GM23338 (cell line): ENCODE results near the gene KLHDC7B. TPM values are rescaled to one million over a fixed set of nuclear protein-coding genes. Genes with fewer than 3 reads are reported as not detected.

ENCODE experiments used
- ATAC-seq: fragments of 200-7000 bp; cut with Tn5 transposase; 3 replicates; pipeline ENCODE4 v1.9.1; 2020
- DNase-seq: peaks from one replicate; pipeline ENCODE4 v3.0.0-alpha.2; 2015; ENCODE audit warnings: low spot score
- H2AFZ ChIP-seq: fragments of 200-600 bp; sonication (generic); 2 replicates; pipeline ENCODE4 v1.8.0; 2016; ENCODE audit warnings: antibody characterized with exemption, mild to moderate bottlenecking, moderate library complexity
- H3F3A ChIP-seq: fragments of 200-600 bp; sonication (generic); replicated peaks from 2 replicates; pipeline ENCODE4 v1.8.0; 2017; ENCODE audit warnings: antibody characterized with exemption, mixed run types, low read depth
- H3K27ac ChIP-seq: fragments of 200-600 bp; sonication (generic); 2 replicates; pipeline ENCODE4 v1.6.1; 2016; ENCODE audit warnings: low read depth
- H3K27me3 ChIP-seq: fragments of 200-600 bp; sonication (generic); 2 replicates; pipeline ENCODE4 v1.8.0; 2016; ENCODE audit warnings: mild to moderate bottlenecking, mixed run types, moderate library complexity; ENCODE audit not compliant: insufficient read depth
- H3K36me3 ChIP-seq: fragments of 200-600 bp; sonication (generic); 2 replicates; pipeline ENCODE4 v1.8.0; 2016; ENCODE audit warnings: mild to moderate bottlenecking; ENCODE audit not compliant: insufficient read depth
- H3K4me1 ChIP-seq: fragments of 200-600 bp; sonication (generic); 2 replicates; pipeline ENCODE4 v1.8.0; 2016; ENCODE audit warnings: mild to moderate bottlenecking, moderate library complexity; ENCODE audit not compliant: insufficient read depth
- H3K4me2 ChIP-seq: fragments of 200-600 bp; sonication (generic); 2 replicates; pipeline ENCODE4 v1.7.1; 2017; ENCODE audit warnings: mixed run types
- H3K4me3 ChIP-seq: fragments of 200-600 bp; sonication (generic); 2 replicates; pipeline ENCODE4 v1.6.1; 2016; ENCODE audit warnings: mixed run types
- H3K79me2 ChIP-seq: fragments of 200-600 bp; sonication (generic); replicated peaks from 2 replicates; pipeline ENCODE4 v1.8.0; 2017; ENCODE audit warnings: mild to moderate bottlenecking; ENCODE audit not compliant: insufficient read depth
- H3K9me2 ChIP-seq: fragments of 200-600 bp; sonication (generic); 2 replicates; pipeline ENCODE4 v1.8.0; 2017; ENCODE audit not compliant: insufficient read depth
- H4K20me1 ChIP-seq: fragments of 200-600 bp; sonication (generic); replicated peaks from 2 replicates; pipeline ENCODE4 v1.8.0; 2017; ENCODE audit warnings: mild to moderate bottlenecking; ENCODE audit not compliant: insufficient read depth
- H3K27ac Mint-ChIP-seq: 2 replicates; pipeline ENCODE4 v1.8.0; 2020; ENCODE audit warnings: inconsistent platforms, mild to moderate bottlenecking, moderate library complexity, mixed read lengths
- H3K27me3 Mint-ChIP-seq: 3 replicates; pipeline ENCODE4 v1.8.0; 2022; ENCODE audit warnings: low read depth, mild to moderate bottlenecking, moderate library complexity, mixed read lengths, inconsistent platforms; ENCODE audit not compliant: insufficient read depth, poor library complexity
- H3K36me3 Mint-ChIP-seq: 3 replicates; pipeline ENCODE4 v1.8.0; 2021; ENCODE audit warnings: low read depth, mild to moderate bottlenecking, inconsistent platforms, moderate library complexity, mixed read lengths
- H3K4me1 Mint-ChIP-seq: 3 replicates; pipeline ENCODE4 v1.8.0; 2020; ENCODE audit warnings: mild to moderate bottlenecking, inconsistent platforms, mixed read lengths
- H3K4me3 Mint-ChIP-seq: 3 replicates; pipeline ENCODE4 v1.8.0; 2021; ENCODE audit warnings: moderate library complexity, mild to moderate bottlenecking, inconsistent platforms, mixed read lengths
- H3K9me3 Mint-ChIP-seq: 3 replicates; pipeline ENCODE4 v1.8.0; 2020; ENCODE audit warnings: moderate library complexity, mild to moderate bottlenecking, inconsistent platforms, mixed read lengths
- CREB1 ChIP-seq: fragments of 250-450 bp; sonication (Bioruptor Pico); IDR thresholded peaks from 2 replicates; pipeline ENCODE4 v1.5.0; 2020; ENCODE audit warnings: low read depth, mild to moderate bottlenecking, moderate library complexity
- CTCF ChIP-seq, 2 experiments: fragments of 200-600 bp in 1 of 2; sonication (generic) in 1 of 2; conservative IDR thresholded peaks; 2 replicates each; pipeline versions ENCODE4 v1.5.1 to v1.6.1; 2016 to 2017; ENCODE audit warnings: antibody characterized with exemption in 2 of 2, low read depth in 2 of 2, mild to moderate bottlenecking in 2 of 2, moderate library complexity in 1 of 2
- ETS1 ChIP-seq: IDR thresholded peaks from 2 replicates; pipeline ENCODE4 v1.6.1; 2016; ENCODE audit warnings: antibody characterized with exemption
- EZH2phosphoT487 ChIP-seq: fragments of 200-600 bp; sonication (generic); IDR thresholded peaks from one replicate; pipeline ENCODE4 v1.8.1; 2018; ENCODE audit warnings: antibody characterized with exemption; ENCODE audit not compliant: unreplicated experiment
- NANOG ChIP-seq: IDR thresholded peaks from 2 replicates; pipeline ENCODE4 v1.6.1; 2016; ENCODE audit warnings: antibody characterized with exemption, borderline replicate concordance
- POLR2AphosphoS5 ChIP-seq: IDR thresholded peaks from 2 replicates; pipeline ENCODE4 v1.6.1; 2016; ENCODE audit warnings: antibody characterized with exemption, low read depth
- REST ChIP-seq: IDR thresholded peaks from one replicate; pipeline ENCODE4 v1.6.1; 2018; ENCODE audit warnings: antibody characterized with exemption; ENCODE audit not compliant: unreplicated experiment
- STAT1 ChIP-seq: IDR thresholded peaks from one replicate; pipeline ENCODE4 v1.6.1; 2016; ENCODE audit warnings: antibody characterized with exemption; ENCODE audit not compliant: unreplicated experiment
- ZNF331 ChIP-seq: fragments of 250-450 bp; sonication (Bioruptor Pico); IDR thresholded peaks from 2 replicates; pipeline ENCODE4 v1.5.0; 2020; ENCODE audit warnings: low read depth, mild to moderate bottlenecking, moderate library complexity
- polyA plus RNA-seq: library from polyadenylated mRNA; unstranded; fragments of >200 nt; fragmentation: Nextera tagmentation; extraction: Ambion mirVana; gene quantifications from 2 replicates; pipeline ENCODE4 v1.2.1, GENCODE V29; 2016
- total RNA-seq: library from RNA; depleted of rRNA; stranded (reverse); fragments of >200 nt; shearing (Covaris generic); gene quantifications from 2 replicates; pipeline ENCODE4 v1.2.3, GENCODE V29; 2014

Gene KLHDC7B
- total and polyA plus RNA-seq, 2 experiments from 2014 or later, result not detected

- Histone ChIP-seq H3K9me2 (no peaks in the 10 kb centered on the region), H4K20me1 (no peaks in the 10 kb centered on the region; the same call in 1 of the 2 replicates), H3K4me3 (peak overlapping the region; percentile 84), H3K4me2 (peak overlapping the region; percentile 94), H3K4me1 (no peaks in the 10 kb centered on the region; the same call in 1 of the 2 replicates), H3K79me2 (no peaks in the 10 kb centered on the region), H3K36me3 (no peaks in the 10 kb centered on the region; the same call in 1 of the 2 replicates), H2AFZ (no peak overlapping the region), H3F3A (peaks cover 4% of the 10 kb centered on the region), H3K27me3 (peaks cover 25% of the 10 kb centered on the region), H3K27ac (no peak overlapping the region)
- peaks cover 17% of the 10 kb centered on the region for H3K36me3 Mint-ChIP-seq
- ATAC-seq (no peak), DNase-seq (no peak)
- H3K9me3 Mint-ChIP-seq, result peaks cover 4% of the 10 kb centered on the region; the same call in 2 of the 3 replicates
- peak overlapping the region; percentile 78 for H3K27ac Mint-ChIP-seq
- H3K4me3 Mint-ChIP-seq, result peak overlapping the region; percentile 89
- TF ChIP-seq POLR2AphosphoS5 (no peak), REST (no peak), ETS1 (no peak), NANOG (no peak), STAT1 (no peak), CREB1 (CRISPR knock-in tag) (no peak), ZNF331 (CRISPR knock-in tag) (no peak)
- peaks cover 11% of the 10 kb centered on the region for H3K4me1 Mint-ChIP-seq
- H3K27me3 Mint-ChIP-seq, result peaks cover 29% of the 10 kb centered on the region
These were observed 21.7 kb upstream of the KLHDC7B start for GRCh38 chr22:50523806-50524675.

GRCh38 chr22:50524676-50525103 is 21.0 kb upstream of the KLHDC7B start:
- H3K36me3 ChIP-seq, result no peaks in the 10 kb centered on the region; the same call in 1 of the 2 replicates
- H3K9me2 ChIP-seq, result no peaks in the 10 kb centered on the region
- Mint-ChIP-seq H3K27ac (peak overlapping the region; percentile 78), H3K9me3 (peaks cover 4% of the 10 kb centered on the region; the same call in 2 of the 3 replicates), H3K36me3 (peaks cover 13% of the 10 kb centered on the region), H3K4me1 (peaks cover 11% of the 10 kb centered on the region), H3K4me3 (peak overlapping the region; percentile 89), H3K27me3 (peaks cover 36% of the 10 kb centered on the region)
- peak overlapping the region; percentile 84 for H3K4me3 ChIP-seq
- H3K27me3 ChIP-seq, result peaks cover 31% of the 10 kb centered on the region
- no peaks in the 10 kb centered on the region; the same call in 1 of the 2 replicates for H4K20me1 ChIP-seq
- H3F3A ChIP-seq, result peaks cover 4% of the 10 kb centered on the region
- no peaks in the 10 kb centered on the region; the same call in 1 of the 2 replicates for H3K4me1 ChIP-seq
- DNase-seq (no peak), ATAC-seq (no peak)
- H3K27ac ChIP-seq, result no peak overlapping the region
- H3K4me2 ChIP-seq, result peak overlapping the region; percentile 94
- no peak overlapping the region; the same call in 1 of the 2 replicates for H2AFZ ChIP-seq
- H3K79me2 ChIP-seq, result no peaks in the 10 kb centered on the region
- no peak for TF ChIP-seq ZNF331 (CRISPR knock-in tag)
- TF ChIP-seq CTCF (conservative IDR thresholded peaks at IDR 0.05; ENCODE audit: low read depth in 2 of 2), result no peak
- no peak for TF ChIP-seq STAT1
- TF ChIP-seq REST, result no peak
- TF ChIP-seq EZH2phosphoT487, result no peak
- no peak for TF ChIP-seq CREB1 (CRISPR knock-in tag)
